HEK293 (cell line): ENCODE measurements around the gene NDFIP2.

Experiments used
- BCL11A ChIP-seq: fragments of 450-650 bp; formaldehyde crosslinking; IDR thresholded peaks from 2 replicates; pipeline ENCODE4 v1.5.1; 2016; ENCODE audit warnings: low read depth, missing biosample characterization, missing genetic modification characterization
- CTCF ChIP-seq: fragments of 450-650 bp; formaldehyde crosslinking; IDR thresholded peaks from 2 replicates; pipeline ENCODE4 v1.5.1; 2016; ENCODE audit warnings: missing biosample characterization, missing genetic modification characterization
- ELK4 ChIP-seq: IDR thresholded peaks from 2 replicates; pipeline ENCODE4 v1.6.1; 2011; ENCODE audit warnings: mild to moderate bottlenecking, low read depth, low read length, borderline replicate concordance
- GFI1B ChIP-seq: fragments of 450-650 bp; formaldehyde crosslinking; IDR thresholded peaks from 2 replicates; pipeline ENCODE4 v1.5.1; 2016; ENCODE audit warnings: missing biosample characterization, missing genetic modification characterization
- GLIS1 ChIP-seq: fragments of 450-650 bp; formaldehyde crosslinking; IDR thresholded peaks from 2 replicates; pipeline ENCODE4 v1.5.1; 2016; ENCODE audit warnings: missing biosample characterization, missing genetic modification characterization
- IKZF3 ChIP-seq: fragments of 450-650 bp; IDR thresholded peaks from 2 replicates; pipeline ENCODE4 v1.5.0; 2018; ENCODE audit warnings: missing biosample characterization, mild to moderate bottlenecking, missing genetic modification characterization, moderate library complexity
- REST ChIP-seq: fragments of 450-650 bp; formaldehyde crosslinking; IDR thresholded peaks from 2 replicates; pipeline ENCODE4 v1.5.1; 2016; ENCODE audit warnings: missing biosample characterization, missing genetic modification characterization
- SP3 ChIP-seq: fragments of 450-650 bp; formaldehyde crosslinking; IDR thresholded peaks from 2 replicates; pipeline ENCODE4 v1.5.1; 2016; ENCODE audit warnings: missing biosample characterization, missing genetic modification characterization
- SP7 ChIP-seq: fragments of 450-650 bp; formaldehyde crosslinking; IDR thresholded peaks from 2 replicates; pipeline ENCODE4 v1.5.1; 2016; ENCODE audit warnings: missing biosample characterization, missing genetic modification characterization
- TRIM28 ChIP-seq: IDR thresholded peaks from 2 replicates; pipeline ENCODE4 v1.6.1; 2011; ENCODE audit warnings: low read length, control low read depth, borderline replicate concordance
- ZEB2 ChIP-seq: fragments of 450-650 bp; formaldehyde crosslinking; IDR thresholded peaks from 2 replicates; pipeline ENCODE4 v1.5.1; 2016; ENCODE audit warnings: missing biosample characterization, missing genetic modification characterization
- ZNF114 ChIP-seq: fragments of 450-650 bp; formaldehyde crosslinking; IDR thresholded peaks from 2 replicates; pipeline ENCODE4 v1.5.0; 2017; ENCODE audit warnings: missing biosample characterization, missing genetic modification characterization
- ZNF132 ChIP-seq: fragments of 450-650 bp; formaldehyde crosslinking; IDR thresholded peaks from 2 replicates; pipeline ENCODE4 v1.5.1; 2017; ENCODE audit warnings: missing biosample characterization, missing genetic modification characterization, borderline replicate concordance
- ZNF138 ChIP-seq: fragments of 450-650 bp; formaldehyde crosslinking; IDR thresholded peaks from 2 replicates; pipeline ENCODE4 v1.5.1; 2016; ENCODE audit warnings: missing biosample characterization, missing genetic modification characterization, borderline replicate concordance
- ZNF292 ChIP-seq: fragments of 450-650 bp; formaldehyde crosslinking; IDR thresholded peaks from 2 replicates; pipeline ENCODE4 v1.5.1; 2016; ENCODE audit warnings: low read depth, missing biosample characterization, missing genetic modification characterization, borderline replicate concordance
- ZNF335 ChIP-seq: fragments of 450-650 bp; formaldehyde crosslinking; conservative IDR thresholded peaks from 2 replicates; pipeline ENCODE4 v1.5.1; 2016; ENCODE audit warnings: missing biosample characterization, missing genetic modification characterization
- ZNF48 ChIP-seq: fragments of 450-650 bp; formaldehyde crosslinking; IDR thresholded peaks from 2 replicates; pipeline ENCODE4 v1.5.1; 2016; ENCODE audit warnings: missing biosample characterization, missing genetic modification characterization
- ZNF544 ChIP-seq: fragments of 450-650 bp; formaldehyde crosslinking; IDR thresholded peaks from 2 replicates; pipeline ENCODE4 v1.5.0; 2017; ENCODE audit warnings: missing biosample characterization, missing genetic modification characterization
- ZNF624 ChIP-seq: fragments of 450-650 bp; formaldehyde crosslinking; IDR thresholded peaks from 2 replicates; pipeline ENCODE4 v1.5.1; 2017; ENCODE audit warnings: missing biosample characterization, missing genetic modification characterization
- ZNF629 ChIP-seq: fragments of 450-650 bp; formaldehyde crosslinking; IDR thresholded peaks from 2 replicates; pipeline ENCODE4 v1.5.1; 2017; ENCODE audit warnings: missing biosample characterization, missing genetic modification characterization
- ZNF660 ChIP-seq: fragments of 450-650 bp; IDR thresholded peaks from 2 replicates; pipeline ENCODE4 v1.5.1; 2018; ENCODE audit warnings: missing biosample characterization, mild to moderate bottlenecking, missing genetic modification characterization
- ZNF704 ChIP-seq: fragments of 450-650 bp; formaldehyde crosslinking; IDR thresholded peaks from 2 replicates; pipeline ENCODE4 v1.5.1; 2016; ENCODE audit warnings: missing biosample characterization, missing genetic modification characterization
- TF ChIP-seq, protein P1 (sequence below): fragments of 450-650 bp; formaldehyde crosslinking; IDR thresholded peaks from 2 replicates; pipeline ENCODE4 v1.5.1; 2017; ENCODE audit warnings: missing biosample characterization, missing genetic modification characterization
- TF ChIP-seq, protein P2 (sequence below): fragments of 450-650 bp; formaldehyde crosslinking; IDR thresholded peaks from 2 replicates; pipeline ENCODE4 v1.5.1; 2016; ENCODE audit warnings: missing biosample characterization, missing genetic modification characterization, borderline replicate concordance
- TF ChIP-seq, protein P3 (sequence below): fragments of 450-650 bp; formaldehyde crosslinking; IDR thresholded peaks from 2 replicates; pipeline ENCODE4 v1.5.1; 2016; ENCODE audit warnings: missing biosample characterization, missing genetic modification characterization, low read depth

NDFIP2 gene

GRCh38 chr13:79480954-79481684, at the start of gene NDFIP2 (continued):
- TF ChIP-seq, protein P1, sequence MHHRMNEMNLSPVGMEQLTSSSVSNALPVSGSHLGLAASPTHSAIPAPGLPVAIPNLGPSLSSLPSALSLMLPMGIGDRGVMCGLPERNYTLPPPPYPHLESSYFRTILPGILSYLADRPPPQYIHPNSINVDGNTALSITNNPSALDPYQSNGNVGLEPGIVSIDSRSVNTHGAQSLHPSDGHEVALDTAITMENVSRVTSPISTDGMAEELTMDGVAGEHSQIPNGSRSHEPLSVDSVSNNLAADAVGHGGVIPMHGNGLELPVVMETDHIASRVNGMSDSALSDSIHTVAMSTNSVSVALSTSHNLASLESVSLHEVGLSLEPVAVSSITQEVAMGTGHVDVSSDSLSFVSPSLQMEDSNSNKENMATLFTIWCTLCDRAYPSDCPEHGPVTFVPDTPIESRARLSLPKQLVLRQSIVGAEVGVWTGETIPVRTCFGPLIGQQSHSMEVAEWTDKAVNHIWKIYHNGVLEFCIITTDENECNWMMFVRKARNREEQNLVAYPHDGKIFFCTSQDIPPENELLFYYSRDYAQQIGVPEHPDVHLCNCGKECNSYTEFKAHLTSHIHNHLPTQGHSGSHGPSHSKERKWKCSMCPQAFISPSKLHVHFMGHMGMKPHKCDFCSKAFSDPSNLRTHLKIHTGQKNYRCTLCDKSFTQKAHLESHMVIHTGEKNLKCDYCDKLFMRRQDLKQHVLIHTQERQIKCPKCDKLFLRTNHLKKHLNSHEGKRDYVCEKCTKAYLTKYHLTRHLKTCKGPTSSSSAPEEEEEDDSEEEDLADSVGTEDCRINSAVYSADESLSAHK (tag by site-specific recombination): no peak
- TF ChIP-seq GFI1B (tag by site-specific recombination) (no peak), ZNF335 (tag by site-specific recombination) (peak; percentile 90), ZNF48 (no peak), ZNF132 (tag by site-specific recombination) (no peak), CTCF (tag by site-specific recombination) (peak; percentile 33; the same call in 1 of the 2 replicates), TRIM28 (peak; percentile 65; the same call in 1 of the 2 replicates), SP7 (peak; percentile 54), ZNF704 (no peak), IKZF3 (tag by site-specific recombination) (peak; percentile 89), GLIS1 (peak; percentile 100), REST (tag by site-specific recombination) (0 out of 2 replicates have a peak, but pooled peaks have one; percentile 8), ZNF544 (tag by site-specific recombination) (no peak), ELK4 (no peak; the same call in 1 of the 2 replicates), ZNF292 (no peak), ZNF629 (tag by site-specific recombination) (no peak; the same call in 1 of the 2 replicates), ZNF624 (tag by site-specific recombination) (no peak), ZNF138 (no peak), SP3 (tag by site-specific recombination) (peak; percentile 79), BCL11A (tag by site-specific recombination) (no peak), ZNF660 (tag by site-specific recombination) (peak; percentile 61), ZNF114 (tag by site-specific recombination) (no peak), ZEB2 (tag by site-specific recombination) (peak; percentile 71)
- TF ChIP-seq, protein P2, sequence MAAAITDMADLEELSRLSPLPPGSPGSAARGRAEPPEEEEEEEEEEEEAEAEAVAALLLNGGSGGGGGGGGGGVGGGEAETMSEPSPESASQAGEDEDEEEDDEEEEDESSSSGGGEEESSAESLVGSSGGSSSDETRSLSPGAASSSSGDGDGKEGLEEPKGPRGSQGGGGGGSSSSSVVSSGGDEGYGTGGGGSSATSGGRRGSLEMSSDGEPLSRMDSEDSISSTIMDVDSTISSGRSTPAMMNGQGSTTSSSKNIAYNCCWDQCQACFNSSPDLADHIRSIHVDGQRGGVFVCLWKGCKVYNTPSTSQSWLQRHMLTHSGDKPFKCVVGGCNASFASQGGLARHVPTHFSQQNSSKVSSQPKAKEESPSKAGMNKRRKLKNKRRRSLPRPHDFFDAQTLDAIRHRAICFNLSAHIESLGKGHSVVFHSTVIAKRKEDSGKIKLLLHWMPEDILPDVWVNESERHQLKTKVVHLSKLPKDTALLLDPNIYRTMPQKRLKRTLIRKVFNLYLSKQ (tag by site-specific recombination): no peak; the same call in 1 of the 2 replicates
- TF ChIP-seq, protein P3, sequence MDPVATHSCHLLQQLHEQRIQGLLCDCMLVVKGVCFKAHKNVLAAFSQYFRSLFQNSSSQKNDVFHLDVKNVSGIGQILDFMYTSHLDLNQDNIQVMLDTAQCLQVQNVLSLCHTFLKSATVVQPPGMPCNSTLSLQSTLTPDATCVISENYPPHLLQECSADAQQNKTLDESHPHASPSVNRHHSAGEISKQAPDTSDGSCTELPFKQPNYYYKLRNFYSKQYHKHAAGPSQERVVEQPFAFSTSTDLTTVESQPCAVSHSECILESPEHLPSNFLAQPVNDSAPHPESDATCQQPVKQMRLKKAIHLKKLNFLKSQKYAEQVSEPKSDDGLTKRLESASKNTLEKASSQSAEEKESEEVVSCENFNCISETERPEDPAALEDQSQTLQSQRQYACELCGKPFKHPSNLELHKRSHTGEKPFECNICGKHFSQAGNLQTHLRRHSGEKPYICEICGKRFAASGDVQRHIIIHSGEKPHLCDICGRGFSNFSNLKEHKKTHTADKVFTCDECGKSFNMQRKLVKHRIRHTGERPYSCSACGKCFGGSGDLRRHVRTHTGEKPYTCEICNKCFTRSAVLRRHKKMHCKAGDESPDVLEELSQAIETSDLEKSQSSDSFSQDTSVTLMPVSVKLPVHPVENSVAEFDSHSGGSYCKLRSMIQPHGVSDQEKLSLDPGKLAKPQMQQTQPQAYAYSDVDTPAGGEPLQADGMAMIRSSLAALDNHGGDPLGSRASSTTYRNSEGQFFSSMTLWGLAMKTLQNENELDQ (tag by site-specific recombination): no peak
